ENCODE results near the gene ATP13A1.

DNA sequence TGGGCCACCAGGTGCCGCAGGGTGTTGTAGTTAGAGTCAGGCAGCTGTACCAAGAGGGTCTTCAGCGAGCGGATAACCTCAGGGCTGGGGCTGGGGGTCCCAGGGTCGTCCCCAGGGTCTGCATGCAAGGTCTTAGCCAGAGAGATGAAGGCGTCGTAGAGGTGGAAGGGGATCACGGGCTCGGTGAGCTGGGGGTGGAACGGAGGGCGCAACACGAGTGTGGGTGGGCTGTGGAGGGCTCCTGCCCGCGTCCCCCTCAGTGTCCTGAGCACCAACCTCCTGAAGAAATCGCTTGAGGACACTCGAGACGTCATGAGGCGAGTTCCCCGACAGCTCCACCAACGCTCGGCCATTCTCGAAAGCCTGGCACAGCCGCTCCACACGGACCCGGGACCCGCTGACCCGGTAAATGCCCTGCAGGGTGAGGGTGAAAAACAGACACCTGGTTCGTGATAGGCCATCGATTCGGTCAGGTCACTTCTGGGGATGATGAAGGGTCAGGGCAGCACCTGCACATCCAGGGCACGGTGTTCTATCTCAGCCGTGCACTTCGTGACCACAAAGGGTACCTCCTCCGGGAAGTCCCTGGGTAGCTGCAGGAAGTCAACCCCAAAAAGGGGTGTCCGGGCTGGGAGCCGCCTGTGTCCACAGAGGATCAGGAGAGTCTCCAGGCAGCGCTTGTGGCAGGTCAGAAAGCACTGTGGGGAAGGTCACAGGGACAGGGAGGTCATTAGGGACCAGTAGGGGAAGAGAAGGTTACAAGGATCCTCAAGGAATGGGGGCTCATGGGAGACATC, 28.8 kb downstream of the ATP13A1 start:
- TF ChIP-seq POLR2AphosphoS5 (IDR thresholded peaks at IDR 0.05; ENCODE audit: insufficient read depth in 1 of 2, low read depth in 1 of 2) (no peak), POLR2A (IDR thresholded peaks at IDR 0.05) (no peak)
- TF ChIP-seq, protein P1, sequence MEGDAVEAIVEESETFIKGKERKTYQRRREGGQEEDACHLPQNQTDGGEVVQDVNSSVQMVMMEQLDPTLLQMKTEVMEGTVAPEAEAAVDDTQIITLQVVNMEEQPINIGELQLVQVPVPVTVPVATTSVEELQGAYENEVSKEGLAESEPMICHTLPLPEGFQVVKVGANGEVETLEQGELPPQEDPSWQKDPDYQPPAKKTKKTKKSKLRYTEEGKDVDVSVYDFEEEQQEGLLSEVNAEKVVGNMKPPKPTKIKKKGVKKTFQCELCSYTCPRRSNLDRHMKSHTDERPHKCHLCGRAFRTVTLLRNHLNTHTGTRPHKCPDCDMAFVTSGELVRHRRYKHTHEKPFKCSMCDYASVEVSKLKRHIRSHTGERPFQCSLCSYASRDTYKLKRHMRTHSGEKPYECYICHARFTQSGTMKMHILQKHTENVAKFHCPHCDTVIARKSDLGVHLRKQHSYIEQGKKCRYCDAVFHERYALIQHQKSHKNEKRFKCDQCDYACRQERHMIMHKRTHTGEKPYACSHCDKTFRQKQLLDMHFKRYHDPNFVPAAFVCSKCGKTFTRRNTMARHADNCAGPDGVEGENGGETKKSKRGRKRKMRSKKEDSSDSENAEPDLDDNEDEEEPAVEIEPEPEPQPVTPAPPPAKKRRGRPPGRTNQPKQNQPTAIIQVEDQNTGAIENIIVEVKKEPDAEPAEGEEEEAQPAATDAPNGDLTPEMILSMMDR (IDR thresholded peaks at IDR 0.05): no peak

All from vagina (tissue), 2 donors.